ENCODE results near the gene ALOX5. TPM values are rescaled to one million over a fixed set of nuclear protein-coding genes. Genes with fewer than 3 reads are reported as not detected.

Gene ALOX5
- polyA plus RNA-seq, 4 donors, result 1.9 to 7.3 (median 4.1) TPM

- DNase-seq (ENCODE audit: low read depth in 4 of 4, low spot score in 3 of 4), result no peak
Measured at GRCh38 chr10:45441239-45442190, 67.5 kb downstream of the ALOX5 start.

GRCh38 chr10:45442251-45442650, 68.2 kb downstream of the ALOX5 start:
- DNase-seq (ENCODE audit: low read depth in 4 of 4, low spot score in 3 of 4), result no peak

- DNase-seq (ENCODE audit: low read depth in 4 of 4, low spot score in 3 of 4), result no peak
Measured at GRCh38 chr10:45442662-45443061, 68.6 kb downstream of the ALOX5 start.

GRCh38 chr10:45443101-45444009, 69.3 kb downstream of the ALOX5 start:
- DNase-seq (ENCODE audit: low read depth in 4 of 4, low spot score in 3 of 4), result no peak

- DNase-seq (ENCODE audit: low read depth in 4 of 4, low spot score in 3 of 4), result no peak
Measured at GRCh38 chr10:45444022-45444421, 70.0 kb downstream of the ALOX5 start.

- no peak for DNase-seq (ENCODE audit: low read depth in 4 of 4, low spot score in 3 of 4)
Measured at GRCh38 chr10:45444976-45445898, 71.2 kb downstream of the ALOX5 start.

GRCh38 chr10:45446858-45447257, 72.8 kb downstream of the ALOX5 start:
- no peak for DNase-seq (ENCODE audit: low read depth in 4 of 4, low spot score in 3 of 4)

- no peak for DNase-seq (ENCODE audit: low read depth in 4 of 4, low spot score in 3 of 4)
Measured at GRCh38 chr10:45447416-45447815, 73.4 kb downstream of the ALOX5 start.

- DNase-seq (ENCODE audit: low read depth in 4 of 4, low spot score in 3 of 4), result no peak
Measured at GRCh38 chr10:45450866-45451265, 76.8 kb downstream of the ALOX5 start.

- DNase-seq (ENCODE audit: low read depth in 4 of 4, low spot score in 3 of 4), result no peak
Measured at GRCh38 chr10:45451407-45451806, 77.4 kb downstream of the ALOX5 start.

- no peak for DNase-seq (ENCODE audit: low read depth in 4 of 4, low spot score in 3 of 4)
Measured at GRCh38 chr10:45452268-45452667, 78.3 kb downstream of the ALOX5 start.

- DNase-seq (ENCODE audit: low read depth in 4 of 4, low spot score in 3 of 4), result no peak
Measured at GRCh38 chr10:45452743-45453452, 78.9 kb downstream of the ALOX5 start.

- no peak for DNase-seq (ENCODE audit: low read depth in 4 of 4, low spot score in 3 of 4)
Measured at GRCh38 chr10:45453639-45454255, 79.7 kb downstream of the ALOX5 start.

- no peak for DNase-seq (ENCODE audit: low read depth in 4 of 4, low spot score in 3 of 4)
Measured at GRCh38 chr10:45454262-45454661, 80.2 kb downstream of the ALOX5 start.

- no peak for DNase-seq (ENCODE audit: low read depth in 4 of 4, low spot score in 3 of 4)
Measured at GRCh38 chr10:45454859-45455258, 80.8 kb downstream of the ALOX5 start.

- no peak for DNase-seq (ENCODE audit: low read depth in 4 of 4, low spot score in 3 of 4)
Measured at GRCh38 chr10:45456233-45456632, 82.2 kb downstream of the ALOX5 start.

GRCh38 chr10:45456822-45457221, 82.8 kb downstream of the ALOX5 start:
- no peak for DNase-seq (ENCODE audit: low read depth in 4 of 4, low spot score in 3 of 4)

GRCh38 chr10:45457487-45457886, 83.5 kb downstream of the ALOX5 start:
- no peak for DNase-seq (ENCODE audit: low read depth in 4 of 4, low spot score in 3 of 4)

GRCh38 chr10:45460235-45460878, 86.3 kb downstream of the ALOX5 start:
- no peak for DNase-seq (ENCODE audit: low read depth in 4 of 4, low spot score in 3 of 4)

All from right renal pelvis (tissue), 4 donors.